LNCAP (cell line): ENCODE results near the gene GRID1.

Experiments used
- CTCF ChIP-seq: fragments of 450-650 bp; IDR thresholded peaks from 2 replicates; pipeline ENCODE4 v1.5.1; 2017; ENCODE audit warnings: mild to moderate bottlenecking

Gene GRID1

GRCh38 chr10:86366033-86366901 is at the start of gene GRID1:
GRID1 (minus strand) TSS chr10:86366795.
- TF ChIP-seq CTCF, result no peak

- TF ChIP-seq CTCF, result no peak
Observed at GRCh38 chr10:86415583-86415982, 49.0 kb upstream of the GRID1 start.

GRCh38 chr10:86415116-86415515 is 48.5 kb upstream of the GRID1 start:
- no peak for TF ChIP-seq CTCF

GRCh38 chr10:86413046-86413728 is 46.6 kb upstream of the GRID1 start:
- TF ChIP-seq CTCF, result no peak

- TF ChIP-seq CTCF, result no peak
Observed at GRCh38 chr10:86411852-86412560, 45.4 kb upstream of the GRID1 start.

- no peak for TF ChIP-seq CTCF
Observed at GRCh38 chr10:86411281-86411841, 44.8 kb upstream of the GRID1 start.

- TF ChIP-seq CTCF, result no peak
Observed at GRCh38 chr10:86410542-86411124, 44.0 kb upstream of the GRID1 start.
